GM23338 (cell line): ENCODE data around the gene ADAMTS17. TPM values are rescaled to one million over a fixed set of nuclear protein-coding genes. Genes with fewer than 3 reads are reported as not detected.

Experiments used
- ATAC-seq: fragments of 200-7000 bp; cut with Tn5 transposase; 3 replicates; pipeline ENCODE4 v1.9.1; 2020
- DNase-seq: peaks from one replicate; pipeline ENCODE4 v3.0.0-alpha.2; 2015; ENCODE audit warnings: low spot score
- H2AFZ ChIP-seq: fragments of 200-600 bp; sonication (generic); 2 replicates; pipeline ENCODE4 v1.8.0; 2016; ENCODE audit warnings: antibody characterized with exemption, mild to moderate bottlenecking, moderate library complexity
- H3F3A ChIP-seq: fragments of 200-600 bp; sonication (generic); replicated peaks from 2 replicates; pipeline ENCODE4 v1.8.0; 2017; ENCODE audit warnings: antibody characterized with exemption, mixed run types, low read depth
- H3K27ac ChIP-seq: fragments of 200-600 bp; sonication (generic); 2 replicates; pipeline ENCODE4 v1.6.1; 2016; ENCODE audit warnings: low read depth
- H3K27me3 ChIP-seq: fragments of 200-600 bp; sonication (generic); 2 replicates; pipeline ENCODE4 v1.8.0; 2016; ENCODE audit warnings: mild to moderate bottlenecking, mixed run types, moderate library complexity; ENCODE audit not compliant: insufficient read depth
- H3K36me3 ChIP-seq: fragments of 200-600 bp; sonication (generic); 2 replicates; pipeline ENCODE4 v1.8.0; 2016; ENCODE audit warnings: mild to moderate bottlenecking; ENCODE audit not compliant: insufficient read depth
- H3K4me1 ChIP-seq: fragments of 200-600 bp; sonication (generic); 2 replicates; pipeline ENCODE4 v1.8.0; 2016; ENCODE audit warnings: mild to moderate bottlenecking, moderate library complexity; ENCODE audit not compliant: insufficient read depth
- H3K4me2 ChIP-seq: fragments of 200-600 bp; sonication (generic); 2 replicates; pipeline ENCODE4 v1.7.1; 2017; ENCODE audit warnings: mixed run types
- H3K4me3 ChIP-seq: fragments of 200-600 bp; sonication (generic); 2 replicates; pipeline ENCODE4 v1.6.1; 2016; ENCODE audit warnings: mixed run types
- H3K79me2 ChIP-seq: fragments of 200-600 bp; sonication (generic); replicated peaks from 2 replicates; pipeline ENCODE4 v1.8.0; 2017; ENCODE audit warnings: mild to moderate bottlenecking; ENCODE audit not compliant: insufficient read depth
- H3K9me2 ChIP-seq: fragments of 200-600 bp; sonication (generic); 2 replicates; pipeline ENCODE4 v1.8.0; 2017; ENCODE audit not compliant: insufficient read depth
- H4K20me1 ChIP-seq: fragments of 200-600 bp; sonication (generic); replicated peaks from 2 replicates; pipeline ENCODE4 v1.8.0; 2017; ENCODE audit warnings: mild to moderate bottlenecking; ENCODE audit not compliant: insufficient read depth
- H3K27ac Mint-ChIP-seq: 2 replicates; pipeline ENCODE4 v1.8.0; 2020; ENCODE audit warnings: inconsistent platforms, mild to moderate bottlenecking, moderate library complexity, mixed read lengths
- H3K27me3 Mint-ChIP-seq: 3 replicates; pipeline ENCODE4 v1.8.0; 2022; ENCODE audit warnings: low read depth, mild to moderate bottlenecking, moderate library complexity, mixed read lengths, inconsistent platforms; ENCODE audit not compliant: insufficient read depth, poor library complexity
- H3K36me3 Mint-ChIP-seq: 3 replicates; pipeline ENCODE4 v1.8.0; 2021; ENCODE audit warnings: low read depth, mild to moderate bottlenecking, inconsistent platforms, moderate library complexity, mixed read lengths
- H3K4me1 Mint-ChIP-seq: 3 replicates; pipeline ENCODE4 v1.8.0; 2020; ENCODE audit warnings: mild to moderate bottlenecking, inconsistent platforms, mixed read lengths
- H3K4me3 Mint-ChIP-seq: 3 replicates; pipeline ENCODE4 v1.8.0; 2021; ENCODE audit warnings: moderate library complexity, mild to moderate bottlenecking, inconsistent platforms, mixed read lengths
- H3K9me3 Mint-ChIP-seq: 3 replicates; pipeline ENCODE4 v1.8.0; 2020; ENCODE audit warnings: moderate library complexity, mild to moderate bottlenecking, inconsistent platforms, mixed read lengths
- CREB1 ChIP-seq: fragments of 250-450 bp; sonication (Bioruptor Pico); IDR thresholded peaks from 2 replicates; pipeline ENCODE4 v1.5.0; 2020; ENCODE audit warnings: low read depth, mild to moderate bottlenecking, moderate library complexity
- EZH2 ChIP-seq: fragments of 200-600 bp; sonication (generic); IDR thresholded peaks from one replicate; pipeline ENCODE4 v1.8.0; 2017; ENCODE audit warnings: antibody characterized with exemption, mild to moderate bottlenecking, low read depth; ENCODE audit not compliant: unreplicated experiment
- EZH2phosphoT487 ChIP-seq: fragments of 200-600 bp; sonication (generic); IDR thresholded peaks from one replicate; pipeline ENCODE4 v1.8.1; 2018; ENCODE audit warnings: antibody characterized with exemption; ENCODE audit not compliant: unreplicated experiment
- JUNB ChIP-seq: IDR thresholded peaks from one replicate; pipeline ENCODE4 v1.6.1; 2016; ENCODE audit warnings: antibody characterized with exemption; ENCODE audit not compliant: unreplicated experiment
- NANOG ChIP-seq: IDR thresholded peaks from 2 replicates; pipeline ENCODE4 v1.6.1; 2016; ENCODE audit warnings: antibody characterized with exemption, borderline replicate concordance
- POLR2AphosphoS5 ChIP-seq: IDR thresholded peaks from 2 replicates; pipeline ENCODE4 v1.6.1; 2016; ENCODE audit warnings: antibody characterized with exemption, low read depth
- STAT1 ChIP-seq: IDR thresholded peaks from one replicate; pipeline ENCODE4 v1.6.1; 2016; ENCODE audit warnings: antibody characterized with exemption; ENCODE audit not compliant: unreplicated experiment
- ZNF114 ChIP-seq: fragments of 250-450 bp; sonication (Bioruptor Pico); IDR thresholded peaks from 2 replicates; pipeline ENCODE4 v1.5.0; 2020; ENCODE audit warnings: mild to moderate bottlenecking, moderate library complexity
- ZNF331 ChIP-seq: fragments of 250-450 bp; sonication (Bioruptor Pico); IDR thresholded peaks from 2 replicates; pipeline ENCODE4 v1.5.0; 2020; ENCODE audit warnings: low read depth, mild to moderate bottlenecking, moderate library complexity
- ZNF462 ChIP-seq: fragments of 250-450 bp; sonication (Bioruptor Pico); IDR thresholded peaks from 2 replicates; pipeline ENCODE4 v1.5.0; 2020; ENCODE audit warnings: mild to moderate bottlenecking, moderate library complexity
- polyA plus RNA-seq: library from polyadenylated mRNA; unstranded; fragments of >200 nt; fragmentation: Nextera tagmentation; extraction: Ambion mirVana; gene quantifications from 2 replicates; pipeline ENCODE4 v1.2.1, GENCODE V29; 2016
- total RNA-seq: library from RNA; depleted of rRNA; stranded (reverse); fragments of >200 nt; shearing (Covaris generic); gene quantifications from 2 replicates; pipeline ENCODE4 v1.2.3, GENCODE V29; 2014
- TF ChIP-seq, protein P1 (sequence below): IDR thresholded peaks from one replicate; pipeline ENCODE4 v1.6.1; 2018; ENCODE audit warnings: antibody characterized with exemption; ENCODE audit not compliant: unreplicated experiment
- TF ChIP-seq, protein P2 (sequence below), 2 experiments: fragments of 200-600 bp in 1 of 2; sonication (generic) in 1 of 2; conservative IDR thresholded peaks; 2 replicates each; pipeline versions ENCODE4 v1.5.1 to v1.6.1; 2016 to 2017; ENCODE audit warnings: antibody characterized with exemption in 2 of 2, low read depth in 2 of 2, mild to moderate bottlenecking in 2 of 2, moderate library complexity in 1 of 2
- TF ChIP-seq, protein P3 (sequence below): IDR thresholded peaks from 2 replicates; pipeline ENCODE4 v1.6.1; 2016; ENCODE audit warnings: antibody characterized with exemption

Gene ADAMTS17
- total and polyA plus RNA-seq, 2 experiments from 2014 or later = 0.60 to 3.8 TPM

DNA sequence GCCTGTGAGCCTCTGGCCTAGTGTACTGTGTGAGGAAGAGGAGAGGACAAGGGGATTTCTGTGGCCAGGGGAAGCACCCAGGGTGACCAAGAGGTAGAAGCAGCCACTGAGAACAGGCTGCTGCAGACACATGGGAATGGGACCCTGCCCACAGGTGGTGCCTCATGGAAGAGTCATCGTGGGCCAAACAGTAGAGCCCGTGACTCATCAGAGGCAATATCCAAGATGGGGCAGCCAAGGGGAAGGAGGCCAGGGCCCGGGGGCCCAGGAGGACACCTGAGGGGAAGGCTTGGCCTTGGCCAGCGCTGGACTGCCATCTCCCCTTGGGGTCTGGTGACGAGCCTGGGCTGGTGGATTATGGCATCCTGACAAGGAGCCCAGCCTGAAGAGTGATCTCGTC lies 333.5 kb downstream of the ADAMTS17 start:
- no peak overlapping the region for H2AFZ ChIP-seq
- no peaks in the 10 kb centered on the region for H3K4me1 Mint-ChIP-seq

More for the DNA sequence above, 333.5 kb downstream of the ADAMTS17 start:
- no peak for ATAC-seq
- H3K9me2 ChIP-seq = no peaks in the 10 kb centered on the region
- no peak for TF ChIP-seq ZNF114 (CRISPR knock-in tag)
- TF ChIP-seq, protein P1, sequence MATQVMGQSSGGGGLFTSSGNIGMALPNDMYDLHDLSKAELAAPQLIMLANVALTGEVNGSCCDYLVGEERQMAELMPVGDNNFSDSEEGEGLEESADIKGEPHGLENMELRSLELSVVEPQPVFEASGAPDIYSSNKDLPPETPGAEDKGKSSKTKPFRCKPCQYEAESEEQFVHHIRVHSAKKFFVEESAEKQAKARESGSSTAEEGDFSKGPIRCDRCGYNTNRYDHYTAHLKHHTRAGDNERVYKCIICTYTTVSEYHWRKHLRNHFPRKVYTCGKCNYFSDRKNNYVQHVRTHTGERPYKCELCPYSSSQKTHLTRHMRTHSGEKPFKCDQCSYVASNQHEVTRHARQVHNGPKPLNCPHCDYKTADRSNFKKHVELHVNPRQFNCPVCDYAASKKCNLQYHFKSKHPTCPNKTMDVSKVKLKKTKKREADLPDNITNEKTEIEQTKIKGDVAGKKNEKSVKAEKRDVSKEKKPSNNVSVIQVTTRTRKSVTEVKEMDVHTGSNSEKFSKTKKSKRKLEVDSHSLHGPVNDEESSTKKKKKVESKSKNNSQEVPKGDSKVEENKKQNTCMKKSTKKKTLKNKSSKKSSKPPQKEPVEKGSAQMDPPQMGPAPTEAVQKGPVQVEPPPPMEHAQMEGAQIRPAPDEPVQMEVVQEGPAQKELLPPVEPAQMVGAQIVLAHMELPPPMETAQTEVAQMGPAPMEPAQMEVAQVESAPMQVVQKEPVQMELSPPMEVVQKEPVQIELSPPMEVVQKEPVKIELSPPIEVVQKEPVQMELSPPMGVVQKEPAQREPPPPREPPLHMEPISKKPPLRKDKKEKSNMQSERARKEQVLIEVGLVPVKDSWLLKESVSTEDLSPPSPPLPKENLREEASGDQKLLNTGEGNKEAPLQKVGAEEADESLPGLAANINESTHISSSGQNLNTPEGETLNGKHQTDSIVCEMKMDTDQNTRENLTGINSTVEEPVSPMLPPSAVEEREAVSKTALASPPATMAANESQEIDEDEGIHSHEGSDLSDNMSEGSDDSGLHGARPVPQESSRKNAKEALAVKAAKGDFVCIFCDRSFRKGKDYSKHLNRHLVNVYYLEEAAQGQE = no peak
- TF ChIP-seq EZH2 = no peak
- no peak for TF ChIP-seq CREB1 (CRISPR knock-in tag)
- TF ChIP-seq NANOG = no peak
- TF ChIP-seq, protein P2, sequence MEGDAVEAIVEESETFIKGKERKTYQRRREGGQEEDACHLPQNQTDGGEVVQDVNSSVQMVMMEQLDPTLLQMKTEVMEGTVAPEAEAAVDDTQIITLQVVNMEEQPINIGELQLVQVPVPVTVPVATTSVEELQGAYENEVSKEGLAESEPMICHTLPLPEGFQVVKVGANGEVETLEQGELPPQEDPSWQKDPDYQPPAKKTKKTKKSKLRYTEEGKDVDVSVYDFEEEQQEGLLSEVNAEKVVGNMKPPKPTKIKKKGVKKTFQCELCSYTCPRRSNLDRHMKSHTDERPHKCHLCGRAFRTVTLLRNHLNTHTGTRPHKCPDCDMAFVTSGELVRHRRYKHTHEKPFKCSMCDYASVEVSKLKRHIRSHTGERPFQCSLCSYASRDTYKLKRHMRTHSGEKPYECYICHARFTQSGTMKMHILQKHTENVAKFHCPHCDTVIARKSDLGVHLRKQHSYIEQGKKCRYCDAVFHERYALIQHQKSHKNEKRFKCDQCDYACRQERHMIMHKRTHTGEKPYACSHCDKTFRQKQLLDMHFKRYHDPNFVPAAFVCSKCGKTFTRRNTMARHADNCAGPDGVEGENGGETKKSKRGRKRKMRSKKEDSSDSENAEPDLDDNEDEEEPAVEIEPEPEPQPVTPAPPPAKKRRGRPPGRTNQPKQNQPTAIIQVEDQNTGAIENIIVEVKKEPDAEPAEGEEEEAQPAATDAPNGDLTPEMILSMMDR (conservative IDR thresholded peaks at IDR 0.05; ENCODE audit: low read depth in 2 of 2) = no peak
- TF ChIP-seq, protein P3, sequence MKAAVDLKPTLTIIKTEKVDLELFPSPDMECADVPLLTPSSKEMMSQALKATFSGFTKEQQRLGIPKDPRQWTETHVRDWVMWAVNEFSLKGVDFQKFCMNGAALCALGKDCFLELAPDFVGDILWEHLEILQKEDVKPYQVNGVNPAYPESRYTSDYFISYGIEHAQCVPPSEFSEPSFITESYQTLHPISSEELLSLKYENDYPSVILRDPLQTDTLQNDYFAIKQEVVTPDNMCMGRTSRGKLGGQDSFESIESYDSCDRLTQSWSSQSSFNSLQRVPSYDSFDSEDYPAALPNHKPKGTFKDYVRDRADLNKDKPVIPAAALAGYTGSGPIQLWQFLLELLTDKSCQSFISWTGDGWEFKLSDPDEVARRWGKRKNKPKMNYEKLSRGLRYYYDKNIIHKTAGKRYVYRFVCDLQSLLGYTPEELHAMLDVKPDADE = no peak
- no peak for TF ChIP-seq POLR2AphosphoS5
- no peak for TF ChIP-seq ZNF331 (CRISPR knock-in tag)
- TF ChIP-seq EZH2phosphoT487 = no peak
- TF ChIP-seq STAT1 = no peak
- no peak for TF ChIP-seq JUNB
- TF ChIP-seq ZNF462 = no peak
- H3K4me3 ChIP-seq = no peak overlapping the region
- no peak overlapping the region for H3K4me3 Mint-ChIP-seq
- H3F3A ChIP-seq = no peaks in the 10 kb centered on the region
- no peak overlapping the region for H3K27ac Mint-ChIP-seq
- no peaks in the 10 kb centered on the region for H4K20me1 ChIP-seq
- H3K4me1 ChIP-seq = no peaks in the 10 kb centered on the region
- no peaks in the 10 kb centered on the region for H3K27me3 ChIP-seq
- DNase-seq = no peak
- H3K4me2 ChIP-seq = no peak overlapping the region
- H3K79me2 ChIP-seq = no peaks in the 10 kb centered on the region
- no peaks in the 10 kb centered on the region; the same call in 2 of the 3 replicates for H3K36me3 Mint-ChIP-seq
- H3K36me3 ChIP-seq = no peaks in the 10 kb centered on the region
- H3K27ac ChIP-seq = no peak overlapping the region
- peaks cover 5% of the 10 kb centered on the region for H3K27me3 Mint-ChIP-seq
- H3K9me3 Mint-ChIP-seq = peaks cover 10% of the 10 kb centered on the region; the same call in 2 of the 3 replicates
